ENCODE data around the gene BOLA1. TPM values are rescaled to one million over a fixed set of nuclear protein-coding genes. Genes with fewer than 3 reads are reported as not detected.
A peak's percentile ranks its signal among the peaks of the same experiment; 100 is the strongest.

Gene BOLA1
- total RNA-seq, 1 donor from 2014 or later: 15.6 TPM

GRCh38 chr1:149888247-149888998 lies 10.9 kb upstream of the BOLA1 start:
- Mint-ChIP-seq H3K36me3 (no peaks in the 10 kb centered on the region), H3K4me1 (ENCODE audit: unreplicated experiment) (no peaks in the 10 kb centered on the region), H3K4me3 (no peak overlapping the region), H3K27me3 (no peaks in the 10 kb centered on the region), H3K27ac (no peak overlapping the region), H3K9me3 (no peaks in the 10 kb centered on the region)
- DNase-seq (ENCODE audit: extremely low spot score, unreplicated experiment): peak; percentile 82
- peak; percentile 74 for TF ChIP-seq CTCF (conservative IDR thresholded peaks at IDR 0.05)

- Mint-ChIP-seq H3K27ac (no peak overlapping the region), H3K4me3 (no peak overlapping the region), H3K4me1 (ENCODE audit: unreplicated experiment) (no peaks in the 10 kb centered on the region), H3K36me3 (no peaks in the 10 kb centered on the region), H3K9me3 (no peaks in the 10 kb centered on the region), H3K27me3 (no peaks in the 10 kb centered on the region)
- DNase-seq (ENCODE audit: extremely low spot score, unreplicated experiment): peak; percentile 31
- TF ChIP-seq CTCF (conservative IDR thresholded peaks at IDR 0.05): no peak
Measured at GRCh38 chr1:149888999-149889289, 10.4 kb upstream of the BOLA1 start.

GRCh38 chr1:149896575-149896974 lies 2.8 kb upstream of the BOLA1 start:
- Mint-ChIP-seq H3K36me3 (peaks cover 10% of the 10 kb centered on the region), H3K4me1 (ENCODE audit: unreplicated experiment) (peaks cover 6% of the 10 kb centered on the region), H3K27me3 (no peaks in the 10 kb centered on the region), H3K4me3 (no peak overlapping the region), H3K9me3 (peaks cover 6% of the 10 kb centered on the region), H3K27ac (no peak overlapping the region)
- TF ChIP-seq CTCF (conservative IDR thresholded peaks at IDR 0.05): no peak
- DNase-seq (ENCODE audit: extremely low spot score, unreplicated experiment): no peak

GRCh38 chr1:149903836-149904491 lies 4.6 kb downstream of the BOLA1 start:
- DNase-seq (ENCODE audit: extremely low spot score, unreplicated experiment): no peak
- peak overlapping the region; percentile 84 for H3K27ac Mint-ChIP-seq
- no peak for TF ChIP-seq CTCF (conservative IDR thresholded peaks at IDR 0.05)

GRCh38 chr1:149906570-149907075 lies 7.3 kb downstream of the BOLA1 start:
- Mint-ChIP-seq H3K36me3 (peaks cover 6% of the 10 kb centered on the region), H3K27me3 (no peaks in the 10 kb centered on the region), H3K27ac (no peak overlapping the region), H3K4me1 (ENCODE audit: unreplicated experiment) (peaks cover 4% of the 10 kb centered on the region), H3K9me3 (no peaks in the 10 kb centered on the region), H3K4me3 (no peak overlapping the region)
- no peak for DNase-seq (ENCODE audit: extremely low spot score, unreplicated experiment)
- TF ChIP-seq CTCF (conservative IDR thresholded peaks at IDR 0.05): no peak

More at GRCh38 chr1:149903836-149904491, 4.6 kb downstream of the BOLA1 start:
- Mint-ChIP-seq H3K4me3 (peak overlapping the region; percentile 52), H3K9me3 (peaks cover 6% of the 10 kb centered on the region), H3K4me1 (ENCODE audit: unreplicated experiment) (peaks cover 10% of the 10 kb centered on the region), H3K36me3 (peaks cover 16% of the 10 kb centered on the region), H3K27me3 (no peaks in the 10 kb centered on the region)
